ENCODE results near the gene PRRG2.

PRRG2 gene

DNA sequence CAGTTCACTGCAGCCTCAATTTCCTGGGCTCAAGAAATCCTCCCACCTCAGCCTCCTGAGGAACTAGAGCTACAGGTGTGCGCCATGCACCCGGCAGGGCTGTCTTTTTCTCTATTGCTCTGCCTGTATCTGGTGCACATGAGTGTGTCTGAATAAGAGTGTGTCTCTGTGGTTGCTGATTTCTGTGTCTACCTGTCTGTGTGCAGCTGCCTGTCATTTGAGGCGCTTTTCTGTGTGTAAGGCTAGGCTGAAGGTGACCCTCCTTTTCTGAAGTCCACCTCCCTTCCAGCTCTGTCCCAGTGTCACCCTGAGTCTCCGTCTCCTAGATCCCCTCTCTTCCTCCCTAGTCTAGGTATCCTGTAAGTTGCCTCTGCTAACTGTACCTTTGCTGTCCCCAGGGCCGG, 8.4 kb downstream of the PRRG2 start:
- DNase-seq (ENCODE audit: low spot score), result peak; percentile 10

- peak; percentile 95 for DNase-seq (ENCODE audit: low spot score)
Observed at GRCh38 chr19:49590071-49590970, 9.2 kb downstream of the PRRG2 start.

DNA sequence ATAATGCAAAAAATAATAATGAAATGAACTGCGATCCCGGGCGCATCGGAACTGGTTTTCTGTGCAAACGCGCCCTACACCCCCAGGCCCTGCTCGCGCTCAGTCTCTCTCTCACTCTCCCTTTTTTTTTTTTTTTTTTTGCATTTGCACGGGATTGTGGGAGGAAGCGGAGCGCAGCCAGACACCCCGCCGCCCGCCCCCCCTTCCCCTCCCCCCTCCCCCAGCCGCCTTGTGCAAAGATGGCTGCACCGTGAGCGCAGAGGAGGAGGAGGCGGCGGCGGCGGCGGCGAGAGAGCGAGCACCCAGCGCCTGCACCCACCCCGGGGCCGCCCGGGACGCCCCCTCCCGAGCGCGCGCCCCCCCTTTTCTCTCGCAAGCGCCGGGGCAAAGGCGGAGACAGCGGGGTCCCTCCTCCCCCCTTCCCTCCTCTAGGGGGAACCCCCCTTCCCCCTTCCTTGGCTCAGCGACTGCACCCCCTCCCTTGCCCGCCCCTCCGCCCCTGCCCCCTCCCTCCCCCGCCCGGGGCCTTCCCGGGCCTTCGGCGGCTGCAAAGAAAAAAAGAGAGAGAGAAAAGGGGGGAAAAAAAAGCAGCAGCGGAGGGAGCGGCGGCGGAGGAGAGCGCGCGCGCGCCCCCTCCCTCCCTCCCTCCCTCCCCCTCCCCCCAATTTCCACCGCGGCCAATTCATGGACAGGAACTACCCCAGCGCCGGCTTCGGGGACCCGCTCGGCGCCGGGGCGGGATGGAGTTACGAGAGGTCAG, 10.0 kb downstream of the PRRG2 start, which contains the start of gene PRR12:
Gene PRR12, plus strand, starts transcription at position 212 of the 760 bp plus-strand sequence. Its CDS starts 473 bp downstream, at position 685.
- DNase-seq (ENCODE audit: low spot score), result peak; percentile 87

GRCh38 chr19:49591731-49592485, 10.8 kb downstream of the PRRG2 start:
- peak; percentile 47 for DNase-seq (ENCODE audit: low spot score)

- DNase-seq (ENCODE audit: low spot score), result no peak
Observed at GRCh38 chr19:49592486-49593232, 11.5 kb downstream of the PRRG2 start.

DNA sequence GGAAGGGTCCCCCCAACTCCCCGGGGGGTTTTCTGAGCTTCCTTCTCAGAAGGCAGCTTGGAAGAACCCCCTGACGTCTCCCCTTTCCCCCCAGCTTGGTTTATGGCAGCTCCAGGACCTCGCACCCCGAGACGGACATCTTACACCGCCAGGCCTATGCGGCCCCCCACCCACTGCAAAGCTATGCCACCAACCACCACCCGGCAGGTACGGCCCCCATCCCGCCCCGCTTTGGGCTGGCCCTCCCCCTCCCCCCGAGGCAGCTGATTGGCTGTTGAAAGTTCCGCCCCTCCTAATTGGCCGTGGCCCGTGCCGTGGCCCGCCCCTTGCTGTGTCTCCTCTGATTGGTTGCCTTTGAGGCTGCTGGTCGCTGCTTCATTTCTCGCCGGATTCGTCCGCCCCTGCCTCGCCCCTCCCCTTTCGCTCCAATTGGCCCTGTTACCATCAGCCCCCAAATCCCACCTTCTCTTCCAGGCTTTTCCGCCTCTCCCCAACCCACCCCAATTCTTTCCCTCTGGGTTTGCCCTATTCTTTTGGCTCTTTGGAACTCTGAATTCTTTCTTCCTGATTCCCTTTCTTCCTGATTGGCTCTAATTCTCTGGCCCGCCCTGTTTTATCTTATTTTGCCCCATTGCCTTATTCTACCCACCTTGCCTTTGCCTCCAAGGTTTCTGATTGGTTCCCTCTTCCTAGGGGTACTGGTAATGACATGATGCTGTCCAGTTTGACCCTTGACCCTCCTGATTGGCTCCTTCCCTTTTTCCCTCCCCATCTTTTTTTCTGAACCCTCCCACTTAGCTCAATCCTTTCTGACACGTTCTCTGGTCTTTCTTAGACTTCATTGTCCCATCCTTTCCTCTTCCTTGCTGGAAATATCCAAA, 12.4 kb downstream of the PRRG2 start:
- peak; percentile 99 for DNase-seq (ENCODE audit: low spot score)

DNA sequence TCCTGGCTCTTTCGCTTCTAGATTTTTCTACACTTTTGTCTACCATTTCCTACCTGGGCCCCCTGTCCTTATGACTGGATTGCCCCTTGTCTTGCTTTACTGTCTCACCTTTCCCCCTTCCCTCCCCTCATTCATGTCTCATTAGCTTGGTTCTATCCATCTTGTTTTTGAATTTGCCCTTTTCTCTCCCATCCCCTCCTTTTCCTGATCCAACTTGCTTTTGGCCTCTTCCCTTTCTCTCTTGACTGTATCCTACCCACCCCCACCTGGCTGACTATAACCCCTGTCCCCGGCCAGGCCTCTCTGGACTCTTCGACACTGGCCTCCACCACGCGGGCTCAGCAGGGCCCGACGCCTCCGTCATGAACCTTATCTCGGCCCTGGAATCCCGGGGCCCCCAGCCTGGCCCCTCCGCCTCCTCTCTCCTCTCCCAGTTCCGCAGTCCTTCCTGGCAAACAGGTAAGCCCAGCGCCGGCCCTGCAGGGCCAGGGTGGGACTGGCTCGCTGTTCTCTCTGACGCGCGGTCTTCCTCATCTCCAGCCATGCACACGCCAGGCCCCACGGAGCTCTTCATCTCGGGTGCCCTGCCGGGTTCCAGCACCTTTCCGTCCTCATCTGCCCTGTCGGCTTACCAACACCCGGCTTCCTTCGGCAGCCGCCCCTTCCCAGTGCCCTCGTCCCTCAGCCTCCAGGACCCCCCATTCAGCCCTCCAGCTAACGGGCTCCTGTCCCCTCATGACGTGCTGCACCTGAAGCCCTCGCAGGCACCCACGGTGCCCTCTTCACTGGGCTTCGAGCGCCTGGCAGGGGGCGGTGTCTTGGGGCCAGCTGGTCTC, 13.3 kb downstream of the PRRG2 start:
- peak; percentile 20 for DNase-seq (ENCODE audit: low spot score)

GRCh38 chr19:49594993-49595818, 14.1 kb downstream of the PRRG2 start:
- peak; percentile 14 for DNase-seq (ENCODE audit: low spot score)

DNA sequence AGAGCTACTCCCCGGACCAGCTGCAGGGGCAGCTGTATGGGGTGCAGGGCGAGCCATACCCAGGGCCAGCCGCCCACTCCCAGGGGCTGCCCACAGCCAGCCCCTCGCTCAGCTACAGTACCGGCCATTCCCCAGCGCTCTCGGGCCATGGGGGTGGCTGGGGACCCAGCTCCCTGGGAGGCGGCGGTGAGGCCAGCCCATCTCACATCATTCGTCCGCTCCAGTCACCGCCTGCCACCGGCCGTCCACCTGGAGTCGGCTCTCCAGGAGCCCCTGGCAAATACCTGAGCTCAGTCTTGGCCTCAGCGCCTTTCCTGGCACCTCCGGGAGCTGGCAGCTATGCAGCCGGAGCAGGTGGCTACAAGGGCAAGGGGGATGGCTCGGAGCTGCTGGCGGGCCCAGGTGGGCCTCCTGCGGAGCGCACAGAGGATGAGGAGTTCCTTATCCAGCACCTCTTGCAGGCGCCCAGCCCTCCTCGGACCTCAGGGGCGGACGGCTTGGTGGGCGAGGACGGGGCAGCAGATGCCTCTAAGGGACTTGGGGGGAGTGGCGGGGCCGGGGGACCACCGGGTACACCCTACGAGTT, 14.8 kb downstream of the PRRG2 start:
- peak; percentile 15 for DNase-seq (ENCODE audit: low spot score)

DNA sequence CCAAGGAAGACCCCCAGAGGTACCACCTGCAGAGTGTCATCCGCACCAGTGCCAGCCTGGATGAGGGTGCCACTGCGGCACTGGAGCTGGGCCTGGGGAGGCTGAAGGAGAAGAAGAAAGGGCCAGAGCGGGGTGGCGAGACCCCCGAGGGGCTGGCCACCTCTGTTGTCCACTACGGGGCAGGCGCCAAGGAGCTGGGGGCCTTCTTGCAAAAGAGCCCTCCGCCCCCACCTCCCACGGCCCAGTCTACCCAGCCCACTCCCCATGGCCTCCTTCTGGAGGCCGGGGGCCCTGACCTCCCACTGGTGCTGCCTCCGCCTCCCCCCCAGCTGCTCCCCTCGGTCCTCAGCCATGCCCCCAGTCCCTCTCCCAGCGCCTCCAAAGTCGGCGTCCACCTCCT, 15.3 kb downstream of the PRRG2 start:
- peak; percentile 16 for DNase-seq (ENCODE audit: low spot score)

DNA sequence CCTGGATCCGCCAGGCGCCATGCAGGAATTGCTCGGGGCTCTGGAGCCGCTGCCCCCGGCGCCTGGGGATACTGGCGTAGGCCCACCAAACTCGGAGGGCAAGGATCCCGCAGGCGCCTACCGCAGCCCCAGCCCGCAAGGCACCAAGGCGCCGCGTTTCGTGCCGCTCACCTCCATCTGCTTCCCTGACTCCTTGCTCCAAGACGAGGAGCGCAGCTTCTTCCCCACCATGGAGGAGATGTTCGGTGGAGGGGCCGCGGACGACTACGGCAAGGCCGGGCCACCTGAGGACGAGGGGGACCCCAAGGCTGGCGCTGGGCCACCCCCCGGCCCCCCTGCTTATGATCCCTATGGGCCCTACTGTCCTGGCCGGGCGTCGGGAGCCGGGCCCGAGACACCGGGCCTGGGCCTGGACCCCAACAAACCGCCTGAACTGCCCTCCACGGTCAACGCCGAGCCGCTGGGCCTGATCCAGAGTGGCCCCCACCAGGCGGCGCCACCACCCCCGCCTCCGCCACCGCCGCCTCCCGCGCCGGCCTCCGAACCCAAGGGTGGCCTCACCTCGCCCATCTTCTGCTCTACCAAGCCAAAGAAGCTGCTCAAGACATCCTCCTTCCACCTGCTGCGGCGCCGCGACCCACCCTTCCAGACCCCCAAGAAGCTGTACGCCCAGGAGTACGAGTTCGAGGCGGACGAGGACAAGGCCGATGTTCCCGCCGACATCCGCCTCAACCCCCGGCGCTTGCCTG, 16.0 kb downstream of the PRRG2 start:
- DNase-seq (ENCODE audit: low spot score), result no peak

- DNase-seq (ENCODE audit: low spot score), result no peak
Observed at GRCh38 chr19:49597703-49597974, 16.5 kb downstream of the PRRG2 start.

- no peak for DNase-seq (ENCODE audit: low spot score)
Observed at GRCh38 chr19:49599378-49600295, 18.5 kb downstream of the PRRG2 start.

- DNase-seq (ENCODE audit: low spot score), result peak; percentile 21
Observed at GRCh38 chr19:49601482-49602038, 20.4 kb downstream of the PRRG2 start.

GRCh38 chr19:49602806-49603205, 21.7 kb downstream of the PRRG2 start:
- DNase-seq (ENCODE audit: low spot score), result no peak

- peak; percentile 15 for DNase-seq (ENCODE audit: low spot score)
Observed at GRCh38 chr19:49605605-49606004, 24.5 kb downstream of the PRRG2 start.
